HepG2 (cell line): ENCODE results near the gene IQSEC1. TPM values are rescaled to one million over a fixed set of nuclear protein-coding genes. Genes with fewer than 3 reads are reported as not detected.

Experiments
- MED13 ChIP-seq: sonication (generic); formaldehyde crosslinking; IDR thresholded peaks from 2 replicates; pipeline ENCODE4 v1.5.0; 2020; ENCODE audit warnings: missing genetic modification reagents
- SMARCC2 ChIP-seq: fragments of 450-650 bp; IDR thresholded peaks from 2 replicates; pipeline ENCODE4 v1.6.1; 2017; ENCODE audit warnings: antibody characterized with exemption, mild to moderate bottlenecking
- ZFP37 ChIP-seq: sonication (generic); formaldehyde crosslinking; IDR thresholded peaks from 2 replicates; pipeline ENCODE4 v1.4.0; 2020; ENCODE audit warnings: missing genetic modification reagents, borderline replicate concordance
- ZNF232 ChIP-seq: sonication (generic); formaldehyde crosslinking; IDR thresholded peaks from 2 replicates; pipeline ENCODE4 v1.4.0; 2020; ENCODE audit warnings: missing genetic modification reagents, borderline replicate concordance
- ZNF768 ChIP-seq: sonication (generic); formaldehyde crosslinking; IDR thresholded peaks from 2 replicates; pipeline ENCODE4 v1.4.0; 2020; ENCODE audit warnings: missing genetic modification reagents
- ZSCAN12 ChIP-seq: sonication (generic); formaldehyde crosslinking; IDR thresholded peaks from 2 replicates; pipeline ENCODE4 v1.9.0; 2021; ENCODE audit warnings: mild to moderate bottlenecking, missing genetic modification reagents
- polyA plus RNA-seq, 8 experiments: library from polyadenylated mRNA; depleted of rRNA in 3 of 8; stranded (reverse) in 7 of 8; unstranded in 1 of 8; fragments of >200 nt; fragmentation: Illumina TruSeq in 4 of 8; extraction: Trizol in 4 of 8; gene quantifications; 2 replicates each; pipeline versions ENCODE4 v1.2.1 to v1.2.3, GENCODE V29; 2011 to 2016; ENCODE audit warnings: low read depth in 4 of 8, missing spikeins in 1 of 8, mixed read lengths in 1 of 8; ENCODE audit not compliant: insufficient read depth in 1 of 8
- total RNA-seq, 5 experiments: library from RNA; depleted of rRNA; stranded (reverse); fragments of >200 nt; fragmentation: Illumina TruSeq; extraction: Trizol; gene quantifications; 2 replicates each; pipeline ENCODE4 v1.2.3, GENCODE V29; 2016; ENCODE audit warnings: low read depth in 1 of 5
- TF ChIP-seq, protein P1 (sequence below): sonication (generic); formaldehyde crosslinking; IDR thresholded peaks from 2 replicates; pipeline ENCODE4 v1.4.0; 2020; ENCODE audit warnings: missing genetic modification reagents, borderline replicate concordance
- TF ChIP-seq, protein P2 (sequence below): sonication (generic); formaldehyde crosslinking; conservative IDR thresholded peaks from 2 replicates; pipeline ENCODE4 v1.8.0; 2022; ENCODE audit warnings: mild to moderate bottlenecking, moderate library complexity, missing genetic modification reagents
- TF ChIP-seq, protein P3 (sequence below): sonication (generic); formaldehyde crosslinking; IDR thresholded peaks from 2 replicates; pipeline ENCODE4 v1.4.0; 2020; ENCODE audit warnings: mild to moderate bottlenecking, missing genetic modification reagents
- TF ChIP-seq, protein P4 (sequence below): sonication (generic); formaldehyde crosslinking; IDR thresholded peaks from 2 replicates; pipeline ENCODE4 v1.5.0; 2020; ENCODE audit warnings: missing genetic modification reagents
- TF ChIP-seq, protein P5 (sequence below): IDR thresholded peaks from 2 replicates; pipeline ENCODE4 v1.6.1; 2012; ENCODE audit warnings: low read length, improper control_type of control experiment
- TF ChIP-seq, protein P6 (sequence below): sonication (generic); formaldehyde crosslinking; IDR thresholded peaks from 2 replicates; pipeline ENCODE4 v1.5.0; 2020; ENCODE audit warnings: missing genetic modification reagents, mild to moderate bottlenecking, borderline replicate concordance

IQSEC1 gene
- total and polyA plus RNA-seq, 2 of the 13 experiments (the other 11 are each of a cell fraction or from before 2014, with no cell fraction given): 17.4 to 20.2 TPM

DNA sequence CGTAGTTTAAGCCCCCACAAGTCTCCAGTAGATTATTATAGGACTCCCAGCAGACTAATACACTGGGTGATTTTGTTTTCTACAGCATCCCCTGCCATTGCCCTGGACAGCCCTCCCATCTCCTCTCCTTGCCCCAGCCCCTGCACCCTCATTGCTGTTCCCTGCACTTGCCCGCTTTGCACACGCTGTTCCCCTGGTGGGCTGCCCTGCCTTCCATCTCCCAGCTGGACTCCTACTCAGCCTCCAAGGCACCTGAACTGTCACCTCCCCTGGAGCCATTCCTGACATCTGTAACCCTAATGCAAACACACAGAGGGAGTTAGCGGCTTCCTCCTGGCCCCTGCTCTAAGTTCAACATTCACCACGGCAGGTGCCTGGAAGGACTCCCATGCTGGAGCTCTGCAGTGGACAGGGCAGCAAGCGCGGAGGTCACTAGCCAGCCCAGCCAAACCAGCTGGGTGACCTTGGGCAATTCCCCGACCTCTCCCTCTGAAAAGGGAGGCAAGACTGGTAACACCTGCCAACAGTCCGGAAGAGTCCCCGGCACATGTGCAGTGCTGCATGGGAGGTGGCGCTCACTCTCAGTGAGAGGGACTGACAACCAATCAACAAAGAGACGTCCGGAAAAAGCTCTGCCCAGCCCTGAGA lies 38.8 kb upstream of the IQSEC1 start (continued):
- TF ChIP-seq, protein P1, sequence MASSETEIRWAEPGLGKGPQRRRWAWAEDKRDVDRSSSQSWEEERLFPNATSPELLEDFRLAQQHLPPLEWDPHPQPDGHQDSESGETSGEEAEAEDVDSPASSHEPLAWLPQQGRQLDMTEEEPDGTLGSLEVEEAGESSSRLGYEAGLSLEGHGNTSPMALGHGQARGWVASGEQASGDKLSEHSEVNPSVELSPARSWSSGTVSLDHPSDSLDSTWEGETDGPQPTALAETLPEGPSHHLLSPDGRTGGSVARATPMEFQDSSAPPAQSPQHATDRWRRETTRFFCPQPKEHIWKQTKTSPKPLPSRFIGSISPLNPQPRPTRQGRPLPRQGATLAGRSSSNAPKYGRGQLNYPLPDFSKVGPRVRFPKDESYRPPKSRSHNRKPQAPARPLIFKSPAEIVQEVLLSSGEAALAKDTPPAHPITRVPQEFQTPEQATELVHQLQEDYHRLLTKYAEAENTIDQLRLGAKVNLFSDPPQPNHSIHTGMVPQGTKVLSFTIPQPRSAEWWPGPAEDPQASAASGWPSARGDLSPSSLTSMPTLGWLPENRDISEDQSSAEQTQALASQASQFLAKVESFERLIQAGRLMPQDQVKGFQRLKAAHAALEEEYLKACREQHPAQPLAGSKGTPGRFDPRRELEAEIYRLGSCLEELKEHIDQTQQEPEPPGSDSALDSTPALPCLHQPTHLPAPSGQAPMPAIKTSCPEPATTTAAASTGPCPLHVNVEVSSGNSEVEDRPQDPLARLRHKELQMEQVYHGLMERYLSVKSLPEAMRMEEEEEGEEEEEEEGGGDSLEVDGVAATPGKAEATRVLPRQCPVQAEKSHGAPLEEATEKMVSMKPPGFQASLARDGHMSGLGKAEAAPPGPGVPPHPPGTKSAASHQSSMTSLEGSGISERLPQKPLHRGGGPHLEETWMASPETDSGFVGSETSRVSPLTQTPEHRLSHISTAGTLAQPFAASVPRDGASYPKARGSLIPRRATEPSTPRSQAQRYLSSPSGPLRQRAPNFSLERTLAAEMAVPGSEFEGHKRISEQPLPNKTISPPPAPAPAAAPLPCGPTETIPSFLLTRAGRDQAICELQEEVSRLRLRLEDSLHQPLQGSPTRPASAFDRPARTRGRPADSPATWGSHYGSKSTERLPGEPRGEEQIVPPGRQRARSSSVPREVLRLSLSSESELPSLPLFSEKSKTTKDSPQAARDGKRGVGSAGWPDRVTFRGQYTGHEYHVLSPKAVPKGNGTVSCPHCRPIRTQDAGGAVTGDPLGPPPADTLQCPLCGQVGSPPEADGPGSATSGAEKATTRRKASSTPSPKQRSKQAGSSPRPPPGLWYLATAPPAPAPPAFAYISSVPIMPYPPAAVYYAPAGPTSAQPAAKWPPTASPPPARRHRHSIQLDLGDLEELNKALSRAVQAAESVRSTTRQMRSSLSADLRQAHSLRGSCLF (CRISPR knock-in tag): no peak
- TF ChIP-seq, protein P2, sequence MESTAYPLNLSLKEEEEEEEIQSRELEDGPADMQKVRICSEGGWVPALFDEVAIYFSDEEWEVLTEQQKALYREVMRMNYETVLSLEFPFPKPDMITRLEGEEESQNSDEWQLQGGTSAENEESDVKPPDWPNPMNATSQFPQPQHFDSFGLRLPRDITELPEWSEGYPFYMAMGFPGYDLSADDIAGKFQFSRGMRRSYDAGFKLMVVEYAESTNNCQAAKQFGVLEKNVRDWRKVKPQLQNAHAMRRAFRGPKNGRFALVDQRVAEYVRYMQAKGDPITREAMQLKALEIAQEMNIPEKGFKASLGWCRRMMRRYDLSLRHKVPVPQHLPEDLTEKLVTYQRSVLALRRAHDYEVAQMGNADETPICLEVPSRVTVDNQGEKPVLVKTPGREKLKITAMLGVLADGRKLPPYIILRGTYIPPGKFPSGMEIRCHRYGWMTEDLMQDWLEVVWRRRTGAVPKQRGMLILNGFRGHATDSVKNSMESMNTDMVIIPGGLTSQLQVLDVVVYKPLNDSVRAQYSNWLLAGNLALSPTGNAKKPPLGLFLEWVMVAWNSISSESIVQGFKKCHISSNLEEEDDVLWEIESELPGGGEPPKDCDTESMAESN: no peak
- TF ChIP-seq ZSCAN12 (CRISPR knock-in tag) (no peak), ZNF232 (no peak), ZNF768 (CRISPR knock-in tag) (peak; percentile 41; the same call in 1 of the 2 replicates), SMARCC2 (no peak), ZFP37 (CRISPR knock-in tag) (no peak), MED13 (CRISPR knock-in tag) (no peak)
- TF ChIP-seq, protein P3, sequence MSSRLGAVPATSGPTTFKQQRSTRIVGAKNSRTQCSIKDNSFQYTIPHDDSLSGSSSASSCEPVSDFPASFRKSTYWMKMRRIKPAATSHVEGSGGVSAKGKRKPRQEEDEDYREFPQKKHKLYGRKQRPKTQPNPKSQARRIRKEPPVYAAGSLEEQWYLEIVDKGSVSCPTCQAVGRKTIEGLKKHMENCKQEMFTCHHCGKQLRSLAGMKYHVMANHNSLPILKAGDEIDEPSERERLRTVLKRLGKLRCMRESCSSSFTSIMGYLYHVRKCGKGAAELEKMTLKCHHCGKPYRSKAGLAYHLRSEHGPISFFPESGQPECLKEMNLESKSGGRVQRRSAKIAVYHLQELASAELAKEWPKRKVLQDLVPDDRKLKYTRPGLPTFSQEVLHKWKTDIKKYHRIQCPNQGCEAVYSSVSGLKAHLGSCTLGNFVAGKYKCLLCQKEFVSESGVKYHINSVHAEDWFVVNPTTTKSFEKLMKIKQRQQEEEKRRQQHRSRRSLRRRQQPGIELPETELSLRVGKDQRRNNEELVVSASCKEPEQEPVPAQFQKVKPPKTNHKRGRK (CRISPR knock-in tag): no peak
- TF ChIP-seq, protein P4, sequence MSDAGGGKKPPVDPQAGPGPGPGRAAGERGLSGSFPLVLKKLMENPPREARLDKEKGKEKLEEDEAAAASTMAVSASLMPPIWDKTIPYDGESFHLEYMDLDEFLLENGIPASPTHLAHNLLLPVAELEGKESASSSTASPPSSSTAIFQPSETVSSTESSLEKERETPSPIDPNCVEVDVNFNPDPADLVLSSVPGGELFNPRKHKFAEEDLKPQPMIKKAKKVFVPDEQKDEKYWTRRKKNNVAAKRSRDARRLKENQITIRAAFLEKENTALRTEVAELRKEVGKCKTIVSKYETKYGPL: no peak
- TF ChIP-seq, protein P5, sequence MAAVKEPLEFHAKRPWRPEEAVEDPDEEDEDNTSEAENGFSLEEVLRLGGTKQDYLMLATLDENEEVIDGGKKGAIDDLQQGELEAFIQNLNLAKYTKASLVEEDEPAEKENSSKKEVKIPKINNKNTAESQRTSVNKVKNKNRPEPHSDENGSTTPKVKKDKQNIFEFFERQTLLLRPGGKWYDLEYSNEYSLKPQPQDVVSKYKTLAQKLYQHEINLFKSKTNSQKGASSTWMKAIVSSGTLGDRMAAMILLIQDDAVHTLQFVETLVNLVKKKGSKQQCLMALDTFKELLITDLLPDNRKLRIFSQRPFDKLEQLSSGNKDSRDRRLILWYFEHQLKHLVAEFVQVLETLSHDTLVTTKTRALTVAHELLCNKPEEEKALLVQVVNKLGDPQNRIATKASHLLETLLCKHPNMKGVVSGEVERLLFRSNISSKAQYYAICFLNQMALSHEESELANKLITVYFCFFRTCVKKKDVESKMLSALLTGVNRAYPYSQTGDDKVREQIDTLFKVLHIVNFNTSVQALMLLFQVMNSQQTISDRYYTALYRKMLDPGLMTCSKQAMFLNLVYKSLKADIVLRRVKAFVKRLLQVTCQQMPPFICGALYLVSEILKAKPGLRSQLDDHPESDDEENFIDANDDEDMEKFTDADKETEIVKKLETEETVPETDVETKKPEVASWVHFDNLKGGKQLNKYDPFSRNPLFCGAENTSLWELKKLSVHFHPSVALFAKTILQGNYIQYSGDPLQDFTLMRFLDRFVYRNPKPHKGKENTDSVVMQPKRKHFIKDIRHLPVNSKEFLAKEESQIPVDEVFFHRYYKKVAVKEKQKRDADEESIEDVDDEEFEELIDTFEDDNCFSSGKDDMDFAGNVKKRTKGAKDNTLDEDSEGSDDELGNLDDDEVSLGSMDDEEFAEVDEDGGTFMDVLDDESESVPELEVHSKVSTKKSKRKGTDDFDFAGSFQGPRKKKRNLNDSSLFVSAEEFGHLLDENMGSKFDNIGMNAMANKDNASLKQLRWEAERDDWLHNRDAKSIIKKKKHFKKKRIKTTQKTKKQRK: no peak
- TF ChIP-seq, protein P6, sequence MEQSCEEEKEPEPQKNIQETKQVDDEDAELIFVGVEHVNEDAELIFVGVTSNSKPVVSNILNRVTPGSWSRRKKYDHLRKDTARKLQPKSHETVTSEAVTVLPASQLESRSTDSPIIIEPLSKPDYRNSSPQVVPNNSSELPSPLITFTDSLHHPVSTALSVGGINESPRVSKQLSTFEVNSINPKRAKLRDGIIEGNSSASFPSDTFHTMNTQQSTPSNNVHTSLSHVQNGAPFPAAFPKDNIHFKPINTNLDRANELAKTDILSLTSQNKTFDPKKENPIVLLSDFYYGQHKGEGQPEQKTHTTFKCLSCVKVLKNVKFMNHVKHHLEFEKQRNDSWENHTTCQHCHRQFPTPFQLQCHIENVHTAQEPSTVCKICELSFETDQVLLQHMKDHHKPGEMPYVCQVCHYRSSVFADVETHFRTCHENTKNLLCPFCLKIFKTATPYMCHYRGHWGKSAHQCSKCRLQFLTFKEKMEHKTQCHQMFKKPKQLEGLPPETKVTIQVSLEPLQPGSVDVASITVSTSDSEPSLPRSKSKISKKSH (CRISPR knock-in tag): no peak
